Measurements from ENCODE around the gene B3GNT8.
"Not testable (repeated sequence)": the region's sequence is repeated elsewhere in the genome, so short reads cannot be mapped to it uniquely, and the experiment has no call there.

Gene B3GNT8

GRCh38 chr19:41386442-41386841 lies 40.7 kb downstream of the B3GNT8 start:
- no peak for DNase-seq (ENCODE audit: low spot score)

DNA sequence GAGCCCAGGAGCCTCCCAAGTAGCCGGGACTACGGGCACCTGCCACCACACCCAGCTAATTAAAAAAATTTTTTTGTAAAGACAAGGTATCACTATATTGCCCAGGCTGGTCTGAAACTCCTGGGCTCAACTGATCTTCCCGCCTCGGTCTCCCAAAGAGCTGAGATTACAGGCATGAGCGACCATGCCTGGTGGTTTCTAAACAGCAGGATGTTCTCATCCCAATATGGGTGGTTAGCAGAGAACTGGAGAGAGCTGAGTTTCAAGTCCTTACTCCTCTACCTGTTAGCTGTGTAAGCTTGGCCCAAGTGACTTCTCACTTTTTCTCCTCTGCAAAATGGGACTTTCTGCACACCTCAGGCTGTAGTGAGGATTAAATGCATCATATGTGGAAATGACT lies 42.8 kb downstream of the B3GNT8 start:
- no peak for DNase-seq (ENCODE audit: low spot score)

DNA sequence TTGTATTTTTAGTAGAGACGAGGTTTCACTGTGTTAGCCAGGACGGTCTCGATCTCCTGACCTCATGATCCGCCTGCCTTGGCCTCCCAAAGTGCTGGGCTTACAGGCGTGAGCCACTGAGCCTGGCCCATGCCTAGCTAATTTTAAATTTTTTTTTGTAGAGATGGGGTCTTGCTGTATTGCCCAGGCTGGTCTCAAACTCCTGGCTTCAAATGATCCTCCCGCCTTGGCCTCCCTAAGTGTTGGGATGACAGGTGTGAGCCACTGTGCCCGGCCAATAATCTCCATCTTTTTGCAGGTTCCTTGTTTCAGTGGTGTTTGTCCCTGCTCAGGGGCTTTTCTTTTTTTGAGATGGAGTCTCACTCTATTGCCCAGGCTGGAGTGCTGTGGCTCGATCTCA lies 45.6 kb downstream of the B3GNT8 start:
- DNase-seq (ENCODE audit: low spot score), result not testable (repeated sequence)

- peak; percentile 64 for DNase-seq (ENCODE audit: low spot score)
These were observed 49.0 kb downstream of the B3GNT8 start for GRCh38 chr19:41377977-41378709.

GRCh38 chr19:41376998-41377365 lies 50.2 kb downstream of the B3GNT8 start:
- no peak for DNase-seq (ENCODE audit: low spot score)

DNA sequence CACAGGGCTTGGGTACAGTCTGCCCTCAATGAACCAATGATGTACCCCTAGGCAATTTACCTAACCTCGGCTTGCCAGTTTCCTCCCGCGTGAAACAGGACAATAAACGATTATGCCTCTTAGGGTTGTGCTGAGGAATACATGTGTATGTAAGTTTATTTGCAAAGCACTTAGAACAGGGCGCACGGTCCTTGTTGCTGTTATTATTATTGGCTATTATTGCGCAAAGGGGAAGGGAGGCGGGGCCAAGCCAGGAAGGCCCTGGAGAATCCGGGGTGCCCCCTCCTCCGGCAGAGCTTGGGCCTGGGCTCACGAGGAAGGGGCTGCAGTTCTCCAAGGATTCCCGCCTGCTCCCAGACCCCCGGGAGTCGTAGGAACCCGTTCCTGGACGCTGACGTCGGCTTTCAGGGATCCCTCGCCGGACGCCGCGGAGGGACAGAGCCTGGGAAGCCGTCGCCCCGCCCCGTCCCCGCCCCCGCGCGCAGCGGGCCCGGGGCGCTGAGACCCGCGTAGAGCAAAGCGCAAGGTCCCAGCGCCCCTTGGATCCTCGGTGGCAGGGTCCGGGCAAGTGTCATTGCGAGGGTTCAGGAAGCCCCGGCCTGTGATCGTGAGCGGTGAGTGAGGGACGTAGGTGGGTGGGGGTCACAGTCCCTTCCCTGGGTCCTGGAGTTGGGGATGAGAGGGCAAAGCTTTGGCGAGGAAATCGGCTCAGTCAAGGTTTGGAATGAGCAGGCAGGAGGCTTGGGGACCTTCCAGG lies 50.8 kb downstream of the B3GNT8 start, which contains the start of gene TMEM91:
Gene TMEM91, plus strand, starts transcription at position 293 of the 757 bp plus-strand sequence. CDS start 1,777 bp downstream, outside the sequence.
- DNase-seq (ENCODE audit: low spot score), result peak; percentile 73

Data from ecto neural progenitor cell (in vitro differentiated cells).